ENCODE results near the gene CDH5.

CDH5 gene

DNA sequence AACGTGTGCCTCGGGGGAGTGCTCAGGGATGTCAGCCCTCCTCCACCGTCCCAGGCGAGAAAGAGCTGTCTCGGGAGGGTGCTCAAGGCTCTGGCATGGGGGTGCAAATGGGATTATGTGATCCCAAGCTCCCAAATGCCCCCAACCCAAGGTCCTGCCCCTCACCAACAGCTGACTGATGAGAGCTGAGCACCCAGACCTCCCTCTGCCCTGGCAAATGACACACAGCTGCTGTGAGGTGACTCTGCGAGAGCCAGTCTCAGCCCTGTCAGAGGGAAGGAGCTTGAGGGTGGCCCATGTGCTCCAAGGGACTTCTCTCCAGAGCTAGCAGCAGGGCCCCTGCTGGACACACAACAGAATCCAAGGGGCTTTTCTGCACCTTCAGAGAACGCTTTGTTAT, 7.7 kb downstream of the CDH5 start:
- DNase-seq (ENCODE audit: low read depth), result no peak

GRCh38 chr16:66375451-66375850, 9.0 kb downstream of the CDH5 start:
- no peak for DNase-seq (ENCODE audit: low read depth)

- no peak for DNase-seq (ENCODE audit: low read depth)
Observed at GRCh38 chr16:66376114-66376513, 9.6 kb downstream of the CDH5 start.

DNA sequence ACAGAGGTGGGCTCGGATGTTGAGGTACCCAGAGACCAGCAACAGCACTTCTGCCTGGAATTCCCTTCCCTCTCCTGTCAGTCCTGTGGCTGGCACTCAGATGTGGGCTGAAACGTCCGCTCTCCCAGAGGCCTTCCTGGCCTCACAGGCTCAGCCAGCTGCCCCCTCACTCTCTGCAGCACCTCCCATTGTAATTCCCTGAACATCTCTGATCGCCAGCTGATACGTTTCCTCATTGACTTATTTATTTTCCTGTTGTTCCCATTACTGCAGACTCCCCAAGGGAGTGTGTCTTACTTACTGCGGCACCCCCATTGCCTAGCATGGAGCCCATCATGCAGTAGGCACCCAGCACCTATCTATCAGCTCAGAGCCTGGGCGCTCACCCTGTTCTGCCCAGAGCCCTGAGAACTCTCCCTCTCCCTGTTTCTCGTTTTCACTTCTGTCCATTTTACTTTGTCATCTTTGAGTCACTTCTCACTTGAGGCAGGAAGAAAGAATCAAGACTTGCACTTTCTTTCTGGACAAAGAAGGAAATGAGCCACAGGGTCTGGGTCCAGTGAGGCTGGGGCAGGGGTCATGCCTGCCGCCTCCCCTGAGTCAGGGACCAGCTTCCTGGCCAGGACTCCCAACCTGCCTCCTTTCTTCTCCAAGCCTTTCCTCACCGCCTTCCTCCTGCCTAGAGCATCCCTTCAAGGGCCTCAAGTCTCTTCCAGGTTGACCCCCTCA, 10.2 kb downstream of the CDH5 start:
- DNase-seq (ENCODE audit: low read depth), result no peak

GRCh38 chr16:66377324-66377723, 10.8 kb downstream of the CDH5 start:
- DNase-seq (ENCODE audit: low read depth), result no peak

DNA sequence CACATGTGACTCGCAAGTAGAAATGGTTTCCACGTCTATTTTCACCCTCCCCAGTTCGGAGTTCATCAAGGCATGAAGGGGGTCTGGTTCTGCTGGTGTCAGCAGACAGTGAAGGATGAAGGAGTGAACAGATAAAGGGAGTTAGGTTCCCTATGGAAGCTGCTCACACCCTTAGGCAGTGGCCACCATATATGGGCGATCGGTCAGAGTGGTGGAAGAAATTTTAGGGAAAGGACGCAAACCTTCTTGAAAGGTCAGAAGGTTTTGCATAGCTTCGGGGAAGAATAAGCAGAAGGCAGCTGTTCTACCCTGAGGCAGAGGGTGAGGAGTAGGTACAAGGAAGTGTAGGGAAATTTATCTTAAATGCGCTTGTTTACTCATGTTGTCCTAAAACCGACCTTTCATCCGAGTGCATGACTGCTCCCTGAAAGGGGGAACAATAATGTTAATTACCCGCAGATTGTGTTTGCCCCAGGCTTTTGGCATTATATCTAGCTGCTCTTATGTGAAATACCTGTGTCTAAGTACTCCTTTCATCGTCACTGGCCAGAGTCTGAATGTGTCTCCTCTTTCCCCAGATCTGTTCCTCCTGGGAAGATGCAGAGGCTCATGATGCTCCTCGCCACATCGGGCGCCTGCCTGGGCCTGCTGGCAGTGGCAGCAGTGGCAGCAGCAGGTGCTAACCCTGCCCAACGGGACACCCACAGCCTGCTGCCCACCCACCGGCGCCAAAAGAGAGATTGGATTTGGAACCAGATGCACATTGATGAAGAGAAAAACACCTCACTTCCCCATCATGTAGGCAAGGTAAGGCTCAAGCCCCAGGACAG, 12.5 kb downstream of the CDH5 start:
- DNase-seq (ENCODE audit: low read depth), result no peak

DNA sequence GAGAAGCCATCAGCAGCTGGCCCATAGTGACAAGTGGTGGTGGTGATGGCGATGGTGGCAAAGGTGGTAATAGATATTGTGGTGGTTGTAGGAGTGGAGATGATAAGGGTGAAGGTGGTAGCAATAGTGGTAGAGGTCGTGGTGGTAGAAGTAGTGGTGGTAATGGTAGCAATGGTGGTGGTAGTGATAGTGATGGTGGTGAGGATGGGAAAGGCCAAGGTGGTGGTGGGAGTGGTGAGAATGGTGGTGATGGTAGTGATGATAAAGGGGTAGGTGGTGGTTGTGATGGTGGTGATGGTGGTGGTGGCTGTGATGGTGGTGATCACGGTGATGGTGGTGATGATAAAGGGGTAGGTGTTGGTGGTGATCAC, 13.1 kb downstream of the CDH5 start:
- no peak for DNase-seq (ENCODE audit: low read depth)

- no peak for DNase-seq (ENCODE audit: low read depth)
Observed at GRCh38 chr16:66380421-66380820, 13.9 kb downstream of the CDH5 start.

- DNase-seq (ENCODE audit: low read depth), result no peak
Observed at GRCh38 chr16:66381585-66382170, 15.2 kb downstream of the CDH5 start.

DNA sequence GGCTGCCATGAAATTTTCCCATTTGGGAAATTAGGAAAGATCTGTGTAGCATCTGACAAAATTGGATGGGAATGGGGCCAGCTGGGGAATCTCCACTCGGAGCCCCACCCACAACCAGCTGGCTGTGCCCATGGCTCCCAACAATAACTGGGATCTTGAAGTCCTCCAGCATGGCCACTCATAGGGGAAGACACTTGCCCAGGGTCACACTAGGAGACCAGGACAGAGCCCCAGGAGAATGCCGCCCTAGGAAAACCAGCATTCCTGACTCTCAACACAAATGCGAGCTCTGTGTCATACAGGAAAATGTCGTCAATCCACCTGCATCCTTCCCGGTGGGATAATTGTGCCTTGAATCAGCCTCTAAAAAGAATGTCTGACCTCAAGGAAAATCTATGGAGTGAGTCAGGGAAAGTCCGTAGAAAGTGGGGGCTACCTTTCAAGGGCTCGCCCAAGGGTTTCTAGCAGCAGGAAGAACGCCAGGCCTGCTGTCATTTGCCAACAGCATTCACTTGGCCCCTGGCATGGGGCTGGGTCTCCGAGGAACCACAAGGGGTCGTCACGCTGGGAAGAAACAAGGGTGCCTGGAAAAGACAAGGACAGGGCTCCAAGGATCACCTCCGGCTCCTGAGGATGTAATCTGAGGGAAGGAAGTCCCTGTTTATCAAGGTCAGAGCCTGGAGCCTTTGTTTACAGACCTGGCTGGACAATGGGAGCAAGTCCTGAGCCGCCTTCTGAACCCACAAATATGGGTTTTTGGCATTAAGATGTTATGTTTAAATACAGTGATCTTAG, 15.9 kb downstream of the CDH5 start:
- no peak for DNase-seq (ENCODE audit: low read depth)

- DNase-seq (ENCODE audit: low read depth), result no peak
Observed at GRCh38 chr16:66382966-66383299, 16.4 kb downstream of the CDH5 start.

- DNase-seq (ENCODE audit: low read depth), result no peak
Observed at GRCh38 chr16:66383551-66383950, 17.1 kb downstream of the CDH5 start.

DNA sequence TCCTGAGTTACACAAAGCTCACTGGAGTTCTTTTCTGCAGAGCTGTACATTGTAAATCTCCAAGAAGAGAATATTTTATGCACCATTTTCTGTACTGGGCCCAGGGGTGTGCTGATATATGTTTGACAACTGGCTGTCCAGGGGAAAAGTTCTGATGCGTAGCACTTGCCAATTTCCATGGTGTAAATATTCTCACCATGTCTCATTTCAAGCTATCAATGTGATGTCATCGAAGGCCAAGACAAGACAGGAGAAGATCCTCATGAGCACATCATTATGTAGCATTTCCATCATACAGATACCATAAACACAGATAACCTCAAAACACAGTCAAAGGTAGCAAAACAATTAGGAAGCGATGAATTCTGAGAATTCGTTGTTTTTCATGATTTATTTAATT, 18.9 kb downstream of the CDH5 start:
- no peak for DNase-seq (ENCODE audit: low read depth)

GRCh38 chr16:66386629-66387622, 20.4 kb downstream of the CDH5 start:
- no peak for DNase-seq (ENCODE audit: low read depth)

- DNase-seq (ENCODE audit: low read depth), result no peak
Observed at GRCh38 chr16:66387817-66388332, 21.4 kb downstream of the CDH5 start.

DNA sequence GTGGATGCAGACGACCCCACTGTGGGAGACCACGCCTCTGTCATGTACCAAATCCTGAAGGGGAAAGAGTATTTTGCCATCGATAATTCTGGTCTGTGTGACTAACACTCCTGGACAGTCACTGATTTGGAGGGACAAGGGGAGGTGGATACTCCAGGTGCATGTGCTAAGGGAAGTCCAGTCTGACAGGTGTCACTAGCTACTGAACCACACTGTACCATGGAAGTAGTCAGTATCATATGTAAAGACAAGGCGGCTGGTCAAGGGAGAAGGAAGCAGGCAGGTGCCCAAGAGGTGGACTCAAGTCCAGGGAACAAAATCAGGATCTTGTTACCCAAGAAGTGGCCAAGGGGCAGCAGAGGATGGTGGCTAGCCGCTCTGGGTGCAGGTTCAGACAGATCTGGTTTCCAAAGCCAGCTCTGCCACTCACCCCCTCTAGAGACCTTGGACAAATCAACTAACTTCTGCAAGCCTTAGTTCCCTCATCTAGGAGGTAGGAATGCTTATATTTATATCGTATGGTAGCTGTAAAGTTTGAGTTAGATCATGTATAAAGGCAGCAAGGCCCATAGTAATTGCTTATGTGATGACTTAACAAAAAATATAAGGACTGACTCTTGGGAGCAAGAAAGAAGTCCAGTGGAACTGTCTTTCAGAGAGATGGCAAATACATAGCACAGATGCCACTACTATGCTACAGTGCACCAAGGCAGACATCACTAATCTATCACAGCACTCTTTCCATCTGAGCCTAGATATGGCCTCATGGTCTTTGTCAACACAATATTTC, 22.1 kb downstream of the CDH5 start:
- no peak for DNase-seq (ENCODE audit: low read depth)

- no peak for DNase-seq (ENCODE audit: low read depth)
Observed at GRCh38 chr16:66389256-66390176, 23.0 kb downstream of the CDH5 start.

- DNase-seq (ENCODE audit: low read depth), result no peak
Observed at GRCh38 chr16:66390346-66391108, 24.0 kb downstream of the CDH5 start.

Data from activated T-helper 1 cell treated with Interleukin-2 at 50 U/mL for 16 hours (primary cell).